Measurements from ENCODE around the gene RTF1. TPM values are rescaled to one million over a fixed set of nuclear protein-coding genes. Genes with fewer than 3 reads are reported as not detected.

Gene RTF1
- polyA plus RNA-seq, 3 donors = 11.2 to 19.1 (median 15.0) TPM

- peak overlapping the region; percentile 84 to 92 (median 89) for H3K27ac Mint-ChIP-seq
- 0% methylated on average over 36 of the region's 37 CpGs for WGBS (ENCODE audit: insufficient coverage)
- H3K36me3 ChIP-seq (replicated peaks in 1 of 2; ENCODE audit: control insufficient read depth in 1 of 2, insufficient read depth in 2 of 2, low read length in 2 of 2) = no peaks in the 10 kb centered on the region
- intact Hi-C loops (cut with micrococcal nuclease) = loop anchor here (5.0 to 10.0 kb wide), 2 partner anchors 85 to 133 kb away; partner anchors contain the start of genes NUSAP1 (in 2 of the 2) and OIP5 (in 2 of the 2)
- no peaks in the 10 kb centered on the region for H3K9me3 ChIP-seq (replicated peaks in 1 of 2; ENCODE audit: control insufficient read depth in 1 of 2, insufficient read depth in 1 of 2, low read length in 2 of 2)
- H3K36me3 Mint-ChIP-seq = peaks cover 0 to 4% of the 10 kb centered on the region in 2 donors
- peak overlapping the region; percentile 40 to 93 for H3K27ac ChIP-seq (ENCODE audit: low read depth in 1 of 2, low read length in 2 of 2)
- H3K9me3 Mint-ChIP-seq = peaks cover 0 to 1% (median 0%) of the 10 kb centered on the region in 7 donors
- H3K9ac ChIP-seq (ENCODE audit: insufficient read depth, low read length, poor library complexity, severe bottlenecking) = peak overlapping the region; percentile 82
- H3K4me2 ChIP-seq (replicated peaks; ENCODE audit: extremely low read depth, low read length, poor library complexity, severe bottlenecking) = peak overlapping the region; percentile 98
- peaks cover 75% of the 10 kb centered on the region for H3K79me2 ChIP-seq (ENCODE audit: insufficient read depth, low read length)
- H3K4me1 Mint-ChIP-seq = peaks cover 33% of the 10 kb centered on the region
- peaks cover 40% of the 10 kb centered on the region for H4K20me1 ChIP-seq (ENCODE audit: insufficient read depth, low read length)
- peak overlapping the region; percentile 74 to 98 (median 91) for H3K4me3 ChIP-seq (replicated peaks in 1 of 3; ENCODE audit: low read depth in 2 of 3, low read length in 3 of 3)
- H3K27me3 ChIP-seq (ENCODE audit: control insufficient read depth in 2 of 2, insufficient read depth in 2 of 2, low read length in 2 of 2) = no peaks in the 10 kb centered on the region
- peak overlapping the region; percentile 99 to 100 for H3K4me3 Mint-ChIP-seq
- peak overlapping the region; percentile 94 for H2AFZ ChIP-seq (ENCODE audit: insufficient read depth, low read depth, low read length, poor library complexity, severe bottlenecking)
- no peak for TF ChIP-seq CTCF (IDR thresholded peaks at IDR 0.05)
- DNase-seq = no peak
- H3K27me3 Mint-ChIP-seq (ENCODE audit: low read depth in 3 of 3) = peaks cover 0 to under 1% (median 0%) of the 10 kb centered on the region in 3 donors
- H3K4me1 ChIP-seq (ENCODE audit: control insufficient read depth in 1 of 2, insufficient read depth in 2 of 2, low read length in 2 of 2) = peaks cover 23 to 34% of the 10 kb centered on the region in 2 donors
Measured at GRCh38 chr15:41417418-41418195, 712 bp downstream of the RTF1 start.

GRCh38 chr15:41423979-41424659, 7.2 kb downstream of the RTF1 start:
- intact Hi-C loops (cut with micrococcal nuclease) = no loop called here
- H3K9ac ChIP-seq (ENCODE audit: insufficient read depth, low read length, poor library complexity, severe bottlenecking) = no peak overlapping the region
- Mint-ChIP-seq H3K27ac (peak overlapping the region in 5 of 7 donors; percentile 26 to 71 (median 59)), H3K9me3 (no peaks in the 10 kb centered on the region), H3K4me1 (peaks cover 13% of the 10 kb centered on the region), H3K4me3 (no peak overlapping the region), H3K36me3 (peaks cover 0 to 2% of the 10 kb centered on the region in 2 donors), H3K27me3 (ENCODE audit: low read depth in 3 of 3) (peaks cover 0 to 2% (median 0%) of the 10 kb centered on the region in 3 donors)
- peaks cover 2 to 6% of the 10 kb centered on the region in 2 donors for H3K4me1 ChIP-seq (ENCODE audit: control insufficient read depth in 1 of 2, insufficient read depth in 2 of 2, low read length in 2 of 2)
- no peak overlapping the region for H3K4me2 ChIP-seq (replicated peaks; ENCODE audit: extremely low read depth, low read length, poor library complexity, severe bottlenecking)
- H3K9me3 ChIP-seq (replicated peaks in 1 of 2; ENCODE audit: control insufficient read depth in 1 of 2, insufficient read depth in 1 of 2, low read length in 2 of 2) = no peaks in the 10 kb centered on the region
- H3K27me3 ChIP-seq (ENCODE audit: control insufficient read depth in 2 of 2, insufficient read depth in 2 of 2, low read length in 2 of 2) = no peaks in the 10 kb centered on the region
- TF ChIP-seq CTCF (IDR thresholded peaks at IDR 0.05) = no peak
- H2AFZ ChIP-seq (ENCODE audit: insufficient read depth, low read depth, low read length, poor library complexity, severe bottlenecking) = no peak overlapping the region
- no peaks in the 10 kb centered on the region for H3K36me3 ChIP-seq (replicated peaks in 1 of 2; ENCODE audit: control insufficient read depth in 1 of 2, insufficient read depth in 2 of 2, low read length in 2 of 2)
- no peak overlapping the region for H3K4me3 ChIP-seq (replicated peaks in 1 of 3; ENCODE audit: low read depth in 2 of 3, low read length in 3 of 3)
- WGBS (ENCODE audit: insufficient coverage) = 58% methylated on average over 2 of the region's 7 CpGs
- peak overlapping the region in 1 of 2 donors; percentile 61 for H3K27ac ChIP-seq (ENCODE audit: low read depth in 1 of 2, low read length in 2 of 2)
- H3K79me2 ChIP-seq (ENCODE audit: insufficient read depth, low read length) = peaks cover 89% of the 10 kb centered on the region
- no peak for DNase-seq
- H4K20me1 ChIP-seq (ENCODE audit: insufficient read depth, low read length) = peaks cover 72% of the 10 kb centered on the region

Measured in CD14-positive monocyte (primary cell).